Measurements from ENCODE around the gene OPTC. TPM values are rescaled to one million over a fixed set of nuclear protein-coding genes. Genes with fewer than 3 reads are reported as not detected.

Gene OPTC
- polyA plus RNA-seq, 3 donors from 2014 or later, result not detected

- no peaks in the 10 kb centered on the region for H3K36me3 Mint-ChIP-seq
- H3K27ac Mint-ChIP-seq, result no peak overlapping the region
- no peaks in the 10 kb centered on the region for H3K4me1 Mint-ChIP-seq
- DNase-seq, result no peak
- H3K27me3 Mint-ChIP-seq (ENCODE audit: low read depth in 3 of 3), result peaks cover 5 to 11% (median 9%) of the 10 kb centered on the region in 3 donors
- no peaks in the 10 kb centered on the region for H3K9me3 Mint-ChIP-seq
- no peak overlapping the region for H3K4me3 Mint-ChIP-seq
Measured at GRCh38 chr1:203471841-203472240, 22.1 kb upstream of the OPTC start.

- Mint-ChIP-seq H3K4me3 (no peak overlapping the region), H3K27me3 (ENCODE audit: low read depth in 3 of 3) (peaks cover 5 to 7% (median 5%) of the 10 kb centered on the region in 3 donors), H3K36me3 (no peaks in the 10 kb centered on the region), H3K9me3 (no peaks in the 10 kb centered on the region), H3K27ac (no peak overlapping the region), H3K4me1 (no peaks in the 10 kb centered on the region)
- no peak for DNase-seq
Measured at GRCh38 chr1:203473281-203473680, 20.7 kb upstream of the OPTC start.

- H3K4me3 Mint-ChIP-seq, result no peak overlapping the region
- H3K27me3 Mint-ChIP-seq (ENCODE audit: low read depth in 3 of 3), result peaks cover 5 to 8% (median 5%) of the 10 kb centered on the region in 3 donors
- no peak for DNase-seq
- H3K9me3 Mint-ChIP-seq, result no peaks in the 10 kb centered on the region
- H3K4me1 Mint-ChIP-seq, result no peaks in the 10 kb centered on the region
- H3K27ac Mint-ChIP-seq, result no peak overlapping the region
- H3K36me3 Mint-ChIP-seq, result no peaks in the 10 kb centered on the region
Measured at GRCh38 chr1:203473781-203474305, 20.1 kb upstream of the OPTC start.

GRCh38 chr1:203475012-203475981 is 18.7 kb upstream of the OPTC start, which contains the start of gene PRELP:
Gene PRELP, plus strand, starts transcription at chr1:203475806. Its CDS starts 7,379 bp downstream, at chr1:203483185.
- peaks cover 5 to 8% (median 7%) of the 10 kb centered on the region in 3 donors for H3K27me3 Mint-ChIP-seq (ENCODE audit: low read depth in 3 of 3)
- H3K4me3 Mint-ChIP-seq, result no peak within 1 kb of the TSS
- no peak within 1 kb of the TSS for H3K27ac Mint-ChIP-seq
- DNase-seq, result no peak
- no peaks in the 10 kb centered on the region for H3K9me3 Mint-ChIP-seq
- no peaks in the 10 kb centered on the region for H3K4me1 Mint-ChIP-seq
- H3K36me3 Mint-ChIP-seq, result no peaks in the 10 kb centered on the region

GRCh38 chr1:203476216-203476814 is 17.6 kb upstream of the OPTC start:
- Mint-ChIP-seq H3K4me3 (no peak overlapping the region), H3K9me3 (no peaks in the 10 kb centered on the region), H3K4me1 (no peaks in the 10 kb centered on the region), H3K27me3 (ENCODE audit: low read depth in 3 of 3) (peaks cover 4 to 8% (median 7%) of the 10 kb centered on the region in 3 donors), H3K27ac (no peak overlapping the region), H3K36me3 (no peaks in the 10 kb centered on the region)
- DNase-seq, result no peak

- H3K27ac Mint-ChIP-seq, result no peak overlapping the region
- no peaks in the 10 kb centered on the region for H3K9me3 Mint-ChIP-seq
- H3K27me3 Mint-ChIP-seq (ENCODE audit: low read depth in 3 of 3), result peaks cover 4 to 7% (median 6%) of the 10 kb centered on the region in 3 donors
- no peaks in the 10 kb centered on the region for H3K36me3 Mint-ChIP-seq
- H3K4me1 Mint-ChIP-seq, result no peaks in the 10 kb centered on the region
- no peak overlapping the region for H3K4me3 Mint-ChIP-seq
- DNase-seq, result no peak
Measured at GRCh38 chr1:203477748-203478147, 16.2 kb upstream of the OPTC start.

GRCh38 chr1:203478231-203478630 is 15.7 kb upstream of the OPTC start:
- no peaks in the 10 kb centered on the region for H3K36me3 Mint-ChIP-seq
- no peak overlapping the region for H3K27ac Mint-ChIP-seq
- no peaks in the 10 kb centered on the region for H3K4me1 Mint-ChIP-seq
- no peak for DNase-seq
- H3K9me3 Mint-ChIP-seq, result no peaks in the 10 kb centered on the region
- H3K4me3 Mint-ChIP-seq, result no peak overlapping the region
- peaks cover 4 to 6% (median 5%) of the 10 kb centered on the region in 3 donors for H3K27me3 Mint-ChIP-seq (ENCODE audit: low read depth in 3 of 3)

GRCh38 chr1:203478986-203479385 is 15.0 kb upstream of the OPTC start:
- DNase-seq, result no peak
- Mint-ChIP-seq H3K27me3 (ENCODE audit: low read depth in 3 of 3) (peaks cover 4 to 6% (median 4%) of the 10 kb centered on the region in 3 donors), H3K36me3 (no peaks in the 10 kb centered on the region), H3K4me3 (no peak overlapping the region), H3K27ac (no peak overlapping the region), H3K9me3 (no peaks in the 10 kb centered on the region), H3K4me1 (no peaks in the 10 kb centered on the region)

GRCh38 chr1:203479646-203480045 is 14.3 kb upstream of the OPTC start:
- no peak overlapping the region for H3K27ac Mint-ChIP-seq
- H3K4me3 Mint-ChIP-seq, result no peak overlapping the region
- DNase-seq, result no peak
- H3K9me3 Mint-ChIP-seq, result no peaks in the 10 kb centered on the region
- H3K36me3 Mint-ChIP-seq, result no peaks in the 10 kb centered on the region
- no peaks in the 10 kb centered on the region for H3K4me1 Mint-ChIP-seq
- H3K27me3 Mint-ChIP-seq (ENCODE audit: low read depth in 3 of 3), result peaks cover 3 to 6% (median 4%) of the 10 kb centered on the region in 3 donors

GRCh38 chr1:203480084-203480483 is 13.9 kb upstream of the OPTC start:
- Mint-ChIP-seq H3K4me1 (no peaks in the 10 kb centered on the region), H3K27ac (no peak overlapping the region), H3K36me3 (no peaks in the 10 kb centered on the region), H3K4me3 (no peak overlapping the region), H3K9me3 (no peaks in the 10 kb centered on the region), H3K27me3 (ENCODE audit: low read depth in 3 of 3) (peaks cover 1 to 6% (median 4%) of the 10 kb centered on the region in 3 donors)
- no peak for DNase-seq

- Mint-ChIP-seq H3K4me3 (no peak overlapping the region), H3K9me3 (no peaks in the 10 kb centered on the region), H3K27ac (peak overlapping the region in 1 of 6 donors; percentile 34), H3K4me1 (no peaks in the 10 kb centered on the region), H3K27me3 (ENCODE audit: low read depth in 3 of 3) (peaks cover 1 to 6% (median 4%) of the 10 kb centered on the region in 3 donors), H3K36me3 (no peaks in the 10 kb centered on the region)
- peak in 1 of 3 donors; percentile 13 for DNase-seq
Measured at GRCh38 chr1:203480525-203481084, 13.3 kb upstream of the OPTC start.

GRCh38 chr1:203481196-203481595 is 12.8 kb upstream of the OPTC start:
- H3K27me3 Mint-ChIP-seq (ENCODE audit: low read depth in 3 of 3), result peaks cover 1 to 6% (median 4%) of the 10 kb centered on the region in 3 donors
- no peak overlapping the region for H3K4me3 Mint-ChIP-seq
- no peaks in the 10 kb centered on the region for H3K9me3 Mint-ChIP-seq
- H3K4me1 Mint-ChIP-seq, result no peaks in the 10 kb centered on the region
- no peak overlapping the region for H3K27ac Mint-ChIP-seq
- no peaks in the 10 kb centered on the region for H3K36me3 Mint-ChIP-seq
- no peak for DNase-seq

GRCh38 chr1:203486618-203487370 is 7.2 kb upstream of the OPTC start:
- Mint-ChIP-seq H3K36me3 (no peaks in the 10 kb centered on the region), H3K4me1 (peaks cover 5 to 10% of the 10 kb centered on the region in 2 donors), H3K27ac (peak overlapping the region in 1 of 6 donors; percentile 17), H3K27me3 (ENCODE audit: low read depth in 3 of 3) (peaks cover 2 to 4% (median 3%) of the 10 kb centered on the region in 3 donors), H3K9me3 (no peaks in the 10 kb centered on the region), H3K4me3 (peak overlapping the region in 4 of 5 donors; percentile 78 to 85 (median 80))
- no peak for DNase-seq
